H1 (cell line): ENCODE results near the gene CLDN7.

ENCODE experiments used
- CEBPB ChIP-seq: IDR thresholded peaks from 2 replicates; pipeline ENCODE4 v1.6.1; 2012; ENCODE audit warnings: low read depth, low read length
- CREB1 ChIP-seq: IDR thresholded peaks from 2 replicates; pipeline ENCODE4 v1.6.1; 2012; ENCODE audit warnings: inconsistent platforms
- POLR2A ChIP-seq, 2 experiments: IDR thresholded peaks; 1 replicate in 1 of 2; 2 replicates in 1 of 2; pipeline ENCODE4 v1.6.1; 2011; ENCODE audit warnings: low read depth in 2 of 2, low read length in 2 of 2, mild to moderate bottlenecking in 2 of 2; ENCODE audit errors: control extremely low read depth in 1 of 2
- RAD21 ChIP-seq, 2 experiments: IDR thresholded peaks in 1 of 2; conservative IDR thresholded peaks in 1 of 2; 2 replicates each; pipeline ENCODE4 v1.6.1; 2011; ENCODE audit warnings: low read depth in 2 of 2, low read length in 2 of 2, improper control_type of control experiment in 1 of 2, inconsistent platforms in 1 of 2, mild to moderate bottlenecking in 1 of 2, moderate library complexity in 1 of 2
- SP1 ChIP-seq: IDR thresholded peaks from 2 replicates; pipeline ENCODE4 v1.6.1; 2011; ENCODE audit warnings: low read depth, low read length
- SP4 ChIP-seq: IDR thresholded peaks from 2 replicates; pipeline ENCODE4 v1.6.1; 2012; ENCODE audit warnings: low read length, inconsistent platforms
- SRF ChIP-seq: IDR thresholded peaks from 2 replicates; pipeline ENCODE4 v1.6.1; 2011; ENCODE audit warnings: mild to moderate bottlenecking, low read depth, low read length, moderate library complexity
- TAF7 ChIP-seq: optimal IDR thresholded peaks from 2 replicates; pipeline ENCODE3; 2011; ENCODE audit warnings: low read depth, mild to moderate bottlenecking, inconsistent platforms, low read length, moderate library complexity, borderline replicate concordance
- ZNF274 ChIP-seq: IDR thresholded peaks from 2 replicates; pipeline ENCODE4 v1.7.0; 2012; ENCODE audit warnings: low read length, borderline replicate concordance; ENCODE audit errors: extremely low read depth
- TF ChIP-seq, protein P1 (sequence below), 3 experiments: IDR thresholded peaks; 1 replicate in 2 of 3; 2 replicates in 1 of 3; pipeline versions ENCODE4 v1.5.1 to v1.6.1; 2011; ENCODE audit warnings: low read length in 3 of 3, mild to moderate bottlenecking in 3 of 3, inconsistent platforms in 2 of 3, low read depth in 1 of 3, moderate library complexity in 1 of 3; ENCODE audit not compliant: insufficient read depth in 1 of 3; ENCODE audit errors: control extremely low read depth in 1 of 3

DNA sequence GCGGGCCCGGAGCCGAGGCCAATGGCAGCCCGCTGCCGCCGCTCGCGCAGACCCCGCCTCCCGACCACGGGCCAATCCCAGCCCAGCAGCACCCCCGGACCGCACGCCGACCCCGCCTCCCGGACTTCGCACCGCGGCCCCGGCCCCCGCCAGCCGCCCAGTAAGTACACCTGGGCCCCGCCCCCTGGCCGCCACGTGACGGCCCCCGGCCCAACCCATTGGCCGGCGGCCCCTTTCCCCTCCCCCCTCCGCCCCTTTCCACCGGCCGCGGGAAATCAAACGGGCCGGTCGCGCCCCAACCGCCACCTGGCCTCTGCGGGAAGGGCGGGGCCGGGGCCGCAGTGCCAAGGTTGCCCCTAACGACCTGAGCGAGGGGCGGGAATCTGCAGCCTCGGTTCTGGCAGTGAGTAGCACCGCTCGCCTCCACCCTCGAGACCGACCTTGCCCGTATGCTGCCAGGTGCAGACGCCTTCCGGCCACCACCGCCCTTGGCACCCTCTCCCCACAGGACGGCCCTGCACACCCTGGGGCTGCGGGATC is 32.4 kb upstream of the CLDN7 start, which contains the start of gene YBX2:
- no peak for TF ChIP-seq ZNF274
- TF ChIP-seq RAD21 (IDR thresholded peaks at IDR 0.05 in 1 of 2, conservative IDR thresholded peaks at IDR 0.05 in 1 of 2; ENCODE audit: low read depth in 2 of 2, low read length in 2 of 2): no peak
- TF ChIP-seq, protein P1, sequence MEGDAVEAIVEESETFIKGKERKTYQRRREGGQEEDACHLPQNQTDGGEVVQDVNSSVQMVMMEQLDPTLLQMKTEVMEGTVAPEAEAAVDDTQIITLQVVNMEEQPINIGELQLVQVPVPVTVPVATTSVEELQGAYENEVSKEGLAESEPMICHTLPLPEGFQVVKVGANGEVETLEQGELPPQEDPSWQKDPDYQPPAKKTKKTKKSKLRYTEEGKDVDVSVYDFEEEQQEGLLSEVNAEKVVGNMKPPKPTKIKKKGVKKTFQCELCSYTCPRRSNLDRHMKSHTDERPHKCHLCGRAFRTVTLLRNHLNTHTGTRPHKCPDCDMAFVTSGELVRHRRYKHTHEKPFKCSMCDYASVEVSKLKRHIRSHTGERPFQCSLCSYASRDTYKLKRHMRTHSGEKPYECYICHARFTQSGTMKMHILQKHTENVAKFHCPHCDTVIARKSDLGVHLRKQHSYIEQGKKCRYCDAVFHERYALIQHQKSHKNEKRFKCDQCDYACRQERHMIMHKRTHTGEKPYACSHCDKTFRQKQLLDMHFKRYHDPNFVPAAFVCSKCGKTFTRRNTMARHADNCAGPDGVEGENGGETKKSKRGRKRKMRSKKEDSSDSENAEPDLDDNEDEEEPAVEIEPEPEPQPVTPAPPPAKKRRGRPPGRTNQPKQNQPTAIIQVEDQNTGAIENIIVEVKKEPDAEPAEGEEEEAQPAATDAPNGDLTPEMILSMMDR (IDR thresholded peaks at IDR 0.05; ENCODE audit: control extremely low read depth in 1 of 3, insufficient read depth in 1 of 3, low read depth in 1 of 3, low read length in 3 of 3): no peak; a peak in 1 of 4 replicates
- TF ChIP-seq POLR2A (IDR thresholded peaks at IDR 0.05; ENCODE audit: control extremely low read depth in 1 of 2, low read depth in 2 of 2, low read length in 2 of 2): no peak
- no peak for TF ChIP-seq SP4
- TF ChIP-seq SRF: no peak
- TF ChIP-seq CREB1: 0 out of 2 replicates have a peak, but pooled peaks have one; percentile 21
- TF ChIP-seq SP1: no peak
- TF ChIP-seq CEBPB: no peak
- no peak for TF ChIP-seq TAF7
